BLaER1 treated with 17β-estradiol and CSF1 and Interleukin-3, amounts not matched to agents 10 nM and 100 nM (cell line): ENCODE measurements around the gene CLDN19.

ENCODE experiments used
- H3K27ac ChIP-seq, 11 experiments: shearing (Covaris generic); formaldehyde crosslinking; 2 replicates each; pipeline ENCODE4 v1.8.1; 2022
- H3K27me3 ChIP-seq, 11 experiments: shearing (Covaris generic); formaldehyde crosslinking; 2 replicates each; pipeline ENCODE4 v1.8.1; 2022
- H3K36me3 ChIP-seq, 11 experiments: shearing (Covaris generic); formaldehyde crosslinking; 2 replicates each; pipeline ENCODE4 v1.8.1; 2022
- H3K4me1 ChIP-seq, 10 experiments: shearing (Covaris generic); formaldehyde crosslinking; 2 replicates each; pipeline ENCODE4 v1.8.1; 2022
- H3K4me2 ChIP-seq, 11 experiments: shearing (Covaris generic); formaldehyde crosslinking; 2 replicates each; pipeline ENCODE4 v1.8.1; 2022
- H3K4me3 ChIP-seq, 10 experiments: shearing (Covaris generic); formaldehyde crosslinking; 2 replicates each; pipeline ENCODE4 v1.8.1; 2022
- H3K9ac ChIP-seq, 11 experiments: shearing (Covaris generic); formaldehyde crosslinking; 2 replicates each; pipeline ENCODE4 v1.8.1; 2022
- H3K9me3 ChIP-seq, 11 experiments: shearing (Covaris generic); formaldehyde crosslinking; replicated peaks in 1 of 11; 2 replicates each; pipeline ENCODE4 v1.8.1; 2022
- H4K20me1 ChIP-seq, 11 experiments: shearing (Covaris generic); formaldehyde crosslinking; 2 replicates each; pipeline ENCODE4 v1.8.1; 2022
- Cebpa-rat ChIP-seq, 11 experiments: shearing (Covaris generic); IDR thresholded peaks; 2 replicates each; pipeline ENCODE4 v1.8.1; 2022

The CLDN19 gene

DNA sequence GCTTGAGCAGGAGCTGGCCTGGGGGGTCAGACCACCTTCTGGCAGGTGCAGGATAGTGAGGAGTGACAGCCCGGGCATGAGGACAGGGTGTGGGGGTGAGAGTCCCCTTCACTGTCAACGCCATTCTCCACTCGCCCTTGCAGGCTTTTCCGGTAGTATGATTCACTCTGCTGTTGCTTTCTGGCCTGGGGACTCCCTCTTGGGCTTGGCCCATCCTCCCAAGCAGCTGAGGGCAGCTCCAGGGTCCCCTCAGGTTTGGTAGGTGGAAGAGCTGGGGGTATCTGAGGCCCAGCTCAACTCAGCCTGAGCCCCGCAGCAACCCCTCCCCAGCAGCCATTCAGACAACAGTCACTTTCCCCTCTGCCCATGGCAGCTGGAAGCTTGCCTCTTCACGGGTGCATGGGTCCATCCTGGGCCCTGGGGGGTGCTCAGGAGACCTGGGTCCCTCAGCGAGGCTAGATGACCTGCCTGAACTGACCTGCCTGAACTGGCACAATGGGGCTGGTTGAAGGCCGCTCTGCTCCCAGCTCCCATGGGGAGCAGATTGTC lies 1.3 kb downstream of the CLDN19 start:
- Histone ChIP-seq H3K9ac (0 out of 22 replicates have a peak overlapping the region, but pooled peaks of 1 of the 11 experiments have one; percentile 26), H3K4me1 (peaks cover 31 to 50% (median 41%) of the 10 kb centered on the region in 10 experiments), H3K36me3 (no peaks in the 10 kb centered on the region), H4K20me1 (peaks cover 0 to 6% (median 0%) of the 10 kb centered on the region in 11 experiments; a peak in 1 of 22 replicates), H3K27ac (peak overlapping the region in 3 of 11 experiments; percentile 17 to 75 (median 73); a peak in 4 of 22 replicates), H3K4me3 (no peak overlapping the region), H3K27me3 (no peaks in the 10 kb centered on the region), H3K4me2 (peak overlapping the region in 8 of 11 experiments; percentile 18 to 82 (median 76); a peak in 13 of 22 replicates), H3K9me3 (no peaks in the 10 kb centered on the region)
- TF ChIP-seq Cebpa-rat (IDR thresholded peaks at IDR 0.05), result no peak

DNA sequence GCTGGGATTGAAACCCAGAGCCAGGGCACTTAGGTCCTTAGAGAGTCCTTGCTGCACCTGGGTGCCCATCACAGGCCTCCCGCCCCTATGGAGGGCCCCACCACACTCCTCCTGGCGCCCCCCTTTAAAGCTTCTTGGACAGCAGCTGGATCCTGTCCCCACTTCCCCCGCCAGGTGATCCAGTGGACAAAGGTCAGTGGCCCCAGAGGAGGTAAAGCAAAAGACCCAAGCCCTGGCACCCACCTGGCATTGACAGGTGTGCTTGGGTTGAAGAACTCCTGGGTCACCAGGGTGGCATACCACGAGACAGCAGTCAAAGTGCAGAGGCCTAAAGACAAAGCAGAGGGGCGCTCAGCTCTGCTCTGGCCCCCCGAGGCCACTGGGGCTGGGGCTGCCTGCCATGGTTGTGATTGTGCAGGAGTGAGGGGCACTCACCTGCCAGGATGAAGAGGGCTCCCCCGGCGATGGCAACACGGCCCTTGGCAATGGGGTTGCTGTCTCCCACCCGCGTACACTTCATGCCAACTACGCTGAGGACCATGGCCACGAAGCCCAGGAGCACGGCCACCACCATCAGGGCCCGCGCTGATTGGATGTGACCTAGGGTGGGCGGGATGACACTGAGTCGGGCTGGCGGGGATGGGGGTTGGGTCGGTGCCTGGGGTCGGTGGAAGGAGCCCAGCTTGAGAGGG lies 1.9 kb downstream of the CLDN19 start:
- Histone ChIP-seq H3K9ac (peak overlapping the region in 10 of 11 experiments; percentile 25 to 56 (median 43); a peak in 12 of 22 replicates), H3K27me3 (no peaks in the 10 kb centered on the region), H3K36me3 (no peaks in the 10 kb centered on the region), H3K4me1 (peaks cover 31 to 50% (median 41%) of the 10 kb centered on the region in 10 experiments), H4K20me1 (peaks cover 0 to 6% (median 0%) of the 10 kb centered on the region in 11 experiments; a peak in 1 of 22 replicates), H3K4me3 (no peak overlapping the region), H3K4me2 (peak overlapping the region; percentile 74 to 92 (median 79)), H3K9me3 (no peaks in the 10 kb centered on the region), H3K27ac (peak overlapping the region in 8 of 11 experiments; percentile 45 to 75 (median 64); a peak in 16 of 22 replicates)
- no peak for TF ChIP-seq Cebpa-rat (IDR thresholded peaks at IDR 0.05)

DNA sequence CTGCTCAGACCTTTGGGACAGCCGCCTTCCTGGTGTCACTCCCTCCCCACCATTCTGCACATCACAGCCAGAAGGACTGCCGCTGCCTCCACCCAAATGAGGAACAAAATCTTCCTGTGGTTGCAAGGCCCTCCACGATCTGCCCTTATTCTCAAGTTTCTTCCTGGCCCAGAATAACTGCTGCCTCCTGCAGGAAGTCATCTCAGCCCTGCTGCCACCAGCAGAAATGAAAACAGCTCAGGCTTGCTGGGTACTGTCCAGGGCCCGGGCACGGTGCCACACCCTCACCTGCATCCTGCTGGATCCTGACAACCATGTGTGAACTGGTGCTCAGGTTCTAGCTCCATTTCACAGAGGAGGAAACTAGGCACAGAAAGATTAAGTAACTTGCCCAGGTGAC lies 2.8 kb downstream of the CLDN19 start:
- Histone ChIP-seq H3K4me3 (0 out of 20 replicates have a peak overlapping the region, but pooled peaks of 1 of the 10 experiments have one; percentile 1), H4K20me1 (peaks cover 0 to 6% (median 0%) of the 10 kb centered on the region in 11 experiments; a peak in 1 of 22 replicates), H3K4me2 (peak overlapping the region; percentile 74 to 92 (median 79)), H3K9me3 (no peaks in the 10 kb centered on the region), H3K36me3 (no peaks in the 10 kb centered on the region), H3K9ac (peak overlapping the region in 10 of 11 experiments; percentile 3 to 56 (median 38); a peak in 15 of 22 replicates), H3K27ac (peak overlapping the region in 10 of 11 experiments; percentile 1 to 75 (median 64); a peak in 18 of 22 replicates), H3K4me1 (peaks cover 35 to 56% (median 46%) of the 10 kb centered on the region in 10 experiments), H3K27me3 (no peaks in the 10 kb centered on the region)
- no peak; a peak in 1 of 22 replicates for TF ChIP-seq Cebpa-rat (IDR thresholded peaks at IDR 0.05)

DNA sequence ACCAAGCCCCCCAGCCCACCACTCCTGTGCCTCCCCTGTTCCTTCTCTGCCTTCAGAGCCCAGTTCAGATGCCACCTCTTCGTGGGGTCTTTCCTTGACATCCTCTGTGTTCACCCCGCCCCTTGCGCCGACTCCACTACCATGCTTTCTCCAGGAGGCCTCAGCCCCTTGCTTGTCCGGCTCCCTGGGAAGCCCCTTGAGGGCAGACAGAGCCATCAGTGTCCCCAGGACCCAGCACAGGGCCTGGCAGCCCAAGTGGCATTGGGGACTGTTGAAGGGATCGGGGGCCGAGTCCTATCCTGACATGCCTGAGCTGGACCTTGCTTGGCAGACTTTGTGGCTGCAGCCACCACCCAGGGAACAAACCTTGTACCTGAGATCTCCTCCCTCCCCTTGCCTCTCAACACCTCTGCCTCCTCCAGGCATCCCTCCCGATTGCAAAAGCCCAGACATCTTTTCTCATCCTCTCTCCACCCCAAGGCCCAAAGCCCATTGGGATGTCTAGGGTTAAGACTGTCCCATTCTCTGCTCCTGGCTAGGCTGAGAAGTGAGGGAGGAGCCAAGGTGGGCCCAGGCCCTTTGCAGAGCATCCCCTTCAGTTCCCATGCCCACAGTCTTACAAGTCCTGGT lies 3.4 kb downstream of the CLDN19 start:
- H4K20me1 ChIP-seq, result peaks cover 0 to 6% (median 0%) of the 10 kb centered on the region in 11 experiments; a peak in 1 of 22 replicates
- H3K36me3 ChIP-seq, result no peaks in the 10 kb centered on the region
- TF ChIP-seq Cebpa-rat (IDR thresholded peaks at IDR 0.05), result no peak; a peak in 1 of 22 replicates
- peak overlapping the region in 9 of 11 experiments; percentile 14 to 75 (median 64); a peak in 18 of 22 replicates for H3K27ac ChIP-seq
- H3K9ac ChIP-seq, result peak overlapping the region in 9 of 11 experiments; percentile 3 to 52 (median 34); a peak in 15 of 22 replicates
- H3K4me3 ChIP-seq, result no peak overlapping the region
- no peaks in the 10 kb centered on the region for H3K27me3 ChIP-seq
- H3K9me3 ChIP-seq, result no peaks in the 10 kb centered on the region
- peak overlapping the region; percentile 74 to 92 (median 79) for H3K4me2 ChIP-seq
- peaks cover 37 to 61% (median 51%) of the 10 kb centered on the region in 10 experiments for H3K4me1 ChIP-seq

DNA sequence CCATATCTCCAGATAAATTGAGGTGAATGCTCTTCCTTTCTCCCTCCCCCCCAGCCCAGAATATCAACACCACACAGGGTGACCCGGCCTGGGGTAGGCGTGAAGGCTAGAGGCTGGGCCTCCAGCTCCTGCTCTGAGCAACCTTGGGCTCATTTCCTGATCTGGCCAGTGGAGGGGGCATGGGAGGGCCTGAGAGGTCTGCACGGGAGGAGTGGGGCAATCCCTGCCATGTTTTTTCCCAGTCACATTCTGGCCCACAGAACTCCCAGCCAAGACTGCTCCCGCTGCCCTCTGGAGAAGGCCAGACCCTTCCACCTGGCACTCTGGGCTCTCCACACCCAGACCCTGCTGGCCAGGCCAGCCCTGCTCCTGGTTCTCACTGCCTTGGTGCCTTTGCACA lies 3.9 kb downstream of the CLDN19 start:
- H3K4me3 ChIP-seq, result no peak overlapping the region
- H3K4me1 ChIP-seq, result peaks cover 37 to 61% (median 51%) of the 10 kb centered on the region in 10 experiments
- no peaks in the 10 kb centered on the region for H3K9me3 ChIP-seq
- no peaks in the 10 kb centered on the region for H3K27me3 ChIP-seq
- peaks cover 0 to 6% (median 0%) of the 10 kb centered on the region in 11 experiments; a peak in 1 of 22 replicates for H4K20me1 ChIP-seq
- no peak for TF ChIP-seq Cebpa-rat (IDR thresholded peaks at IDR 0.05)
- no peaks in the 10 kb centered on the region for H3K36me3 ChIP-seq
- peak overlapping the region; percentile 74 to 92 (median 79) for H3K4me2 ChIP-seq
- H3K9ac ChIP-seq, result peak overlapping the region in 3 of 11 experiments; percentile 11 to 43 (median 34); a peak in 4 of 22 replicates
- H3K27ac ChIP-seq, result peak overlapping the region in 9 of 11 experiments; percentile 14 to 75 (median 64); a peak in 17 of 22 replicates

DNA sequence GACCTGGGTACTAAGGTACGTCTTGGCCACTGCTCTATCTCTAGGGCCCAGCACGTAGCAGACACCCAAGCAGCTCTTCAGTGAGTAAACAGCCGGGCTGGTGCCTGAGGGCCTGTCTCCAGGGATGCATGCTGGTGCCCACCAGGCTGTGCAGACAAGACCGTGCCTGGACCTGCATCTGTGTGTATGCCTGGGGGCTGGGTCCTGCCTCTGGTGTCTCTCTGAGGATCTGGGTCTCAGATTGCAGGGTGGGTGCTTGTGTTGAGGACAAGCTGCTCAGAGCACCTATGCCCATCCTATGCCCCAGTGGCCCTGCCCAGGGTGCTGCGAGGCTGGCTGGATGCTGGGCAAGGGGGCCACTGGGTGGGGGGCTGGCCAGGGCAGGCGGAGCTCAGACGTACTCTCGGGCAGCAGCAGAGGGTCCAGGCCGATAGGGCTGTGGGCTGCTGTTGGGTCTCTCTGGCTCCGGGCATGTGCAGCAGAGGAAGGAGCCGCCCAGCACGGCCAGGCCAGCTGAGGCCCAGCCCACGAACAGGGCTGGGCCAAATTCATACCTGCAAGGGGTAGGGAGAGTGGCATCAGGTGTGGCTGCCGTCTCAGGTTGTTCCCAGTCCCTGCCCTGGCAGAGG lies 4.4 kb downstream of the CLDN19 start:
- H3K9ac ChIP-seq, result no peak overlapping the region
- no peaks in the 10 kb centered on the region for H3K9me3 ChIP-seq
- no peaks in the 10 kb centered on the region for H3K36me3 ChIP-seq
- H3K27ac ChIP-seq, result peak overlapping the region in 5 of 11 experiments; percentile 37 to 75 (median 65); a peak in 4 of 22 replicates
- H3K4me3 ChIP-seq, result no peak overlapping the region
- H3K4me1 ChIP-seq, result peaks cover 37 to 61% (median 51%) of the 10 kb centered on the region in 10 experiments
- no peaks in the 10 kb centered on the region for H3K27me3 ChIP-seq
- no peak for TF ChIP-seq Cebpa-rat (IDR thresholded peaks at IDR 0.05)
- peak overlapping the region in 9 of 11 experiments; percentile 0 to 92 (median 76); a peak in 11 of 22 replicates for H3K4me2 ChIP-seq
- H4K20me1 ChIP-seq, result peaks cover 0 to 6% (median 0%) of the 10 kb centered on the region in 11 experiments; a peak in 1 of 22 replicates

DNA sequence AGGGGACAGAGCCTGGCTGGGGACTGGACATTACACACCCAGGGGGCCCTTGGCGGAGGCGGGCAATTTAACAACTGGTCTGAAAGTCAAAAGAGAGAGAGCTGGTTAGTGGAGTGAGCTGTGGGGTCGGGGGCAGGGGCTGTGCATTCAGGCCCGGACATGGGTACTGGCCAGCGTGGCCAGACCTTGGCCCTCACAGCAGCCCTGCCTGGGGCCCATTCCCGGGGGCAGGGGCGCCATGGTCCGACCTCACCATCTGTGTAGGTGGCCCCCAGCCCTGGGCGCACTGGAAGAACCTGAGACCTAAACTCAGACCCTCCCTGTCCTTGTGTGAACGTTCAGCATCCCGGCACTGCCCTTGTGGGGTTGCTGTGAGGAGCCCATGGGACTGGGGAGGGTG lies 5.0 kb downstream of the CLDN19 start:
- no peaks in the 10 kb centered on the region for H3K9me3 ChIP-seq
- H3K27me3 ChIP-seq, result no peaks in the 10 kb centered on the region
- H3K4me1 ChIP-seq, result peaks cover 37 to 61% (median 51%) of the 10 kb centered on the region in 10 experiments
- no peak overlapping the region for H3K4me3 ChIP-seq
- H3K27ac ChIP-seq, result peak overlapping the region in 3 of 11 experiments; percentile 4 to 64 (median 37); a peak in 2 of 22 replicates
- H3K9ac ChIP-seq, result no peak overlapping the region
- peaks cover 0 to 5% (median 0%) of the 10 kb centered on the region in 11 experiments; a peak in 1 of 22 replicates for H4K20me1 ChIP-seq
- TF ChIP-seq Cebpa-rat (IDR thresholded peaks at IDR 0.05), result no peak
- H3K4me2 ChIP-seq, result peak overlapping the region in 1 of 11 experiments; percentile 74; a peak in 2 of 22 replicates
- H3K36me3 ChIP-seq, result no peaks in the 10 kb centered on the region
